ENCODE measurements around the gene POGK.
"Not testable (repeated sequence)": the region's sequence is repeated elsewhere in the genome, so short reads cannot be mapped to it uniquely, and the experiment has no call there.

Gene POGK

DNA sequence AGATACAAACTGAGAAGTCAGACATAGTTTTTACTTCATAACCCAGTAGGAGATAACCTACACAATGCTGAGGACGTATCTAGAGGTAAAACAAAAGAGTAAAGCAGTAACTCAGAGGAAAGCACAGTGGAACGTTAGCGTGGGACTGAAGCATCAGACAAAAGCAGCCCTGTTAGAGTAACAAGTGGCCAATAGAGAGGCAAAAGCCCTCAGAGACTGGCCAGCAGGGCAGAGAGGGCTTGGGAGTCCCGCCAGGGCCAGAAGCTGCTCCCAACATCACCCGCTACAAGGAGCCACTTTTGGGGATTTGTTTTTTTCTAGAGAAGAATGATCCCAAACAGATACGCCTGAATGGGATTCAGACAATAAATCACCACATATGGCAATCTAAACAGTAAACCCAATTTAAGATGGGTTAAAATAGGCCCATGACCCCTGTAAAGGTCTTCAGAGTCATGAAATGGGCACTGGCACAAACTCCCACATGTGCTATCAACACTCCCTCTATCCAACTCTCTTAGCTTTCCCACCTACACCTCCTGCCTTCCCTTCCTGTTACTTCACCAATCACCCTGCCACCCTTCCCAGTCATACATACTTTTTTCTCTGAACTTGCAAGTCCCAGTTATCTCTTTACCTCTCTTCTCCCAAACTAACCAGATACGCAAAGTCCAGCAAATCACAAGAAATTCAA lies 19.6 kb downstream of the POGK start:
- DNase-seq = no peak

DNA sequence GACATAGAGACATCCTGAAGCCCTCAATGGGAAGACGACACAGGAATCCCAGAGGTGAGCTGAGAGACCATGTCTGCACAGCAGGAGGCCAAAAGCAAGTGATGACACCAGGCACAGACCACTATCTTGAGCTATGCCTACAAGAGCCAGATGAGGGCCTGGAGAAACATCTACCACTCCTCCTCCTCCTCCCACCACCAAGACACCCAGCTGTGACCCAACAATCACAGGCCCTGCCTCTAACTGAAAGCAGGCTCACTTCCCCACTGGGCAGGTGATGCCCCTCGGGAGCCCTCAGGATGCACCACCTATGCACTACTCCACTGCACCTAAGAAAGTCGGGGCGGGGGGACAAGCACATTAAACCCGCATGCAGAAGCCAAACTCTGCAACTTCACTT lies 20.3 kb downstream of the POGK start:
- DNase-seq = no peak

DNA sequence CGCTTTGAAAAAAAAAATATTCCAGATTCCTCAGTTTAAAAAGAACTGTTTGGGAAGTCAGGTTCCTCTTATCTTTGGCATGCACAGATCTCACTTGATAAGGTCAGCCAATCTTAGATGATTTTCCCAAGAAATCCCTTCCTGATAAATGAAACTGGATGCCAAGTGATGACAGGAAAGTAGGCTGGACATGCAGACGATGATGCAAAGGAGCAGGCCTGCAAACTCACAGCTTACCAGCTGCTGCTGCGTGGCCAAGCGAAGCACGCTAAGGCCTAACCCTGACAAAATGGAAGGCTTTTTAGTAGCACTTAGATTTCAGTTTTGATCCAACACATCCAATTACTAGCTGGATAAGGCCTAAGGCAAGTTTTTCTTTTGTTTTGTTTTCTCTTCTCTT lies 26.7 kb downstream of the POGK start:
- DNase-seq = no peak

DNA sequence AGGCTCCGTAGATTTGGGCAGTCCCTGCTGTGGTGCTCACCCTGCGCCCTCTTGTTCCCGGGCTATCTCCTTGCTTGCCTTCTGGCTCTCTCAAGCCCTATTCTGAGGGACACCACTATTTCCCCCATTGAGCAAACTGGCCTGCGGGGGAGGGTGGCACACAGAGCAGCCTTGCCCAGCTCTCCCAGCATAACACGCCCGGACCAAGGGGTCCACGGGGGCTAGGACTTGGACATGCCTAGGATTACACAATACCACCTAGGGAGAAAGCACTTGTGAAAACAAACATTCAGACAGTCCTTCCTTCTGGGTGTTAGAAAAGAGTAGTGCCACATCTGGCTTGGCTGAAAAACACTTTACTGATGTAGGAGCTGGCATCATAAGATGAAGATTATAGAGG lies 29.4 kb downstream of the POGK start:
- no peak for DNase-seq

DNA sequence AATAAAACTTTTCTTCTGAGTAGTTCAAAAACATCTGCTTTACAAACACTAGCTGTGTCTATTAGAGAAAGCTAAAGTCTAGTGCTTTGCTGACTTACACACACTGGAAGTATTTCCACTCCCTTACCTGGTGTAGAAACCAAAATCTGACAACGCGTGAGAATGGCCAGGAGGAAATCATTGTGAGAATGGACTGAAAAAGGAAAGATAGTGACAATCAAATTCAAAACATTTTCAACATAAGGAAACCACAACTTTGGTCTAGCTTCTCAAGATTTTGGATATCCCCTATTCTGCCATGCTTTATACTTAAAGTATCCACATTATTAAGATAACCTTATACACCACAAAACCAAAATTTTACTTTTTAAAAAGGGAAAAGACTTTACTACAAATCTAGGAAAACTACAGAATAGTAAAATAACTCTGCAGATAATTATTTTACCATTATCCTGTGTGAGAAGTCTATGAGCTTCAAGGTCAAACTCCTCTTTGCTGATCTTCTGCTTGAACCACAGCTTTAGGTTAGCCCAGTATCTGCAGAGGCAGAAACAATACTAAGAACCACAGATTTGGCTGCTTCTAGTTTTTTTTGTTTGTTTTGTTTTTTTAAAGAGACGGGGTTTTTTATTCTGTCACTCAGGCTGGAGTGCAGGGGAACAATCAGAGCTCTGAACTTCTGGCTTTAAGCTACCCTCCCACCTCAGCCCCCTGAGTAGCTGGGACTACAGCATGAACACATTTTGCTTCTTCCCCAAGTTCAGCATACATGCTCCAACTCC lies 30.2 kb downstream of the POGK start:
- no peak for DNase-seq

DNA sequence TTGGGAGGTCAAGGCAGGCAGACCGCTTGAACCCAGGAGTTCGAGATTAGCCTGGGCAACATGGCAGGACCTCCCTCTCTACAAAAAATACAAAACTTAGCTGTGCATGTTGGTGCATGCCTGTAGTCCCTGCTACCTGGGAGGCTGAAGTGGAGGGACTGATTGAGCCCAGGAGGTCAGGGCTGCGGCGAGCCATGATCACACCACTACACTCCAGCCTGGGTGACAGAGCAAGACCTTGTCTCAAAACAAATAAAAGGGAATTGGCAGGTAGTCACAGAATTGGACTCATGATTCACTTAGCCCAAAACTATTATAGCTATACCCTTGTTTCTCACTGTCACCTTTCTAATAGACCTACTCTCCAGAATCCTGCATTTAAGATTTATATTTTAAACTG lies 31.3 kb downstream of the POGK start:
- no peak for DNase-seq

DNA sequence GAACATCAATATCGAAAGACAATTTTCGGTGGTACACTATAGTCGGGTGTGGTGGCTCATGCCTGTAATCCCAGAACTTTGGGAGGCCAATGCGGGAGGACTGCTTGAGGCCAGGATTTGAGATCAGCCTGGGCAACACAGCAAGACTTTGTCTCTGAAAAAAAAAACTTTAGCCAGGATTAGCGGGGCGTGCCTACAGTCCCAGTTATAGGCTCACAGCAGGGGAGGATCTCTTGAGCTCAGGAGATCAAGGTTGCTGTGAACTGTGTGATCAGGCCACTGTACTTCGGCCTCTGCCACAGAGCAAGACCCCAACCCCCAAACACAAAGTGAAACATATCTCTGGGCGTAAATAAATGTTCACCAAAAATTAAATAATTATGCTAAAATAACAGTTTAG lies 35.2 kb downstream of the POGK start:
- DNase-seq = no peak

DNA sequence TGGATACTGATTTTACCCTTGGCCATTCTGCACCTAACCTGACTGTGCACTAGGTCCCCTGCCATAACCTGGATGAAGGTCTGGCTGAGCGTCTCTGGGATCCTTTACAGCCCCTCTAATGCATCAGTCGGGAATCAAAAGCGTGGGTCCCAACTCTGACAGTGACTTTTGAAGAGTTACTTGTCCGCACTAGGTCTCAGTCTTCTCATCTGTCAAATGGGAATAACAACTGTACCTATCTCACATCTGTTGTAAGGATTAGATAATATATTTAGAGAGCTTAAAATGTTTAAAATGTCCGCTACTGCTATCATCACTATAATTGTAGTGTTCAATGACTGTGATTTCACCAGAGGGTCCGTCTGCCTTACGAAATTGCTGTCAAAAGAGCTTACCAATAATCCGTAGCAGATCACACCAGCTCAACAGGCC lies 36.0 kb downstream of the POGK start:
- no peak for DNase-seq

DNA sequence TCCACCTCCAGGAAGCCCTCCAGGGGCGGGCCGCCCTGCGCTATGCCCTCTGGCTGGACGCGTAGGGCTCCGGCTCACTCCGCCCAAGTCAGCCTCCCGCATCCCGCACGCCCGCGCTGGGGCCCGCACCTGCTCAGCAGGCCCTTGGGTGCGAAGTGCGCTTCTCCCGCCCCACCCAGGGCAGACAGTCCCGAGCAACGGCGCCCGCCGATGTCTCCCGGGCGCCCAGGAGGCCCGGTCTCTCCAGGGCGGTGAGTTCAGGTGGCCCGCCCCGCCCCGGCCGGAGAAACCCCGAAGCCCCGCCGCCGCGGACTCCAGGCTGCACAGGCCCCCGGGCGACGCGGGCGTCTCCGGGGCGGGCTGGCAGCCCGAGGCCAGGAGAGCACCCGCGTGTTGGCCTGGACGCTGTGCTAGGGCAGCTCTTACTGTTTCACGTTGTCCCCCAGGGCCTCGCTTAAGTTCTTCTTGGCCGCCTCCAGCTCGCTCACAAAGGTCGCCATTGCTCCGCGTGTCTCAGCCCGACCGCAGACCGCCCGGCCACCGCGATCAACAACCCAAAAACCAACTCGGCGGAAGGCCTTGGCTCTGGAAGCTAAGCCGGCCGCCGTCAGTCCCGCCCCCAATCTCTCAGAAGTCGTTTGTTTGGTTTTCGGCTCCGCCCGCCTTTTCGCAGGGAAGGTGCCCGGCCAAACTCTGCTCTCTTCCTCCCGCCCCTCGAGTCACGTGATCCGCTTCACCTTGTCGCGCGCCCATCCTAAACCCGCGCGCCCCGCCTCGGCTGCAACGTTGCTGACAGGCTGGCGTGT lies 36.7 kb downstream of the POGK start, which contains the start of gene TADA1:
Gene TADA1, minus strand, starts transcription at position 531 of the 806 bp plus-strand sequence. Its CDS starts 31 bp downstream, at position 500.
- peak; percentile 96 for DNase-seq

DNA sequence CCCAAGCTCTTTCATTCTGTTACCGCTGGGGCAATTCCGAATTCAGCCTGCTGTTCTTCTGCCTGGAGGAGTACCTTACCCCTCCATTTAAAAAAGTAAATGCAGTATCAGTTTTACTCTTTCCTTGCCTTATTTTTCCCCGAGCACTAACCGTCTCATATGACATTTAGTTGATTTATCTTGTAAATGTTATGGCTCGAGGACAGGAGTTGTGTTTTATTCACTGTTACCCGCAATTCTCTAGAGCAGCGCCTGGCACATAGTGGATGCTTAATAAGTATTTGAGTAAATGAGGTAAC lies 37.2 kb downstream of the POGK start:
- no peak for DNase-seq

DNA sequence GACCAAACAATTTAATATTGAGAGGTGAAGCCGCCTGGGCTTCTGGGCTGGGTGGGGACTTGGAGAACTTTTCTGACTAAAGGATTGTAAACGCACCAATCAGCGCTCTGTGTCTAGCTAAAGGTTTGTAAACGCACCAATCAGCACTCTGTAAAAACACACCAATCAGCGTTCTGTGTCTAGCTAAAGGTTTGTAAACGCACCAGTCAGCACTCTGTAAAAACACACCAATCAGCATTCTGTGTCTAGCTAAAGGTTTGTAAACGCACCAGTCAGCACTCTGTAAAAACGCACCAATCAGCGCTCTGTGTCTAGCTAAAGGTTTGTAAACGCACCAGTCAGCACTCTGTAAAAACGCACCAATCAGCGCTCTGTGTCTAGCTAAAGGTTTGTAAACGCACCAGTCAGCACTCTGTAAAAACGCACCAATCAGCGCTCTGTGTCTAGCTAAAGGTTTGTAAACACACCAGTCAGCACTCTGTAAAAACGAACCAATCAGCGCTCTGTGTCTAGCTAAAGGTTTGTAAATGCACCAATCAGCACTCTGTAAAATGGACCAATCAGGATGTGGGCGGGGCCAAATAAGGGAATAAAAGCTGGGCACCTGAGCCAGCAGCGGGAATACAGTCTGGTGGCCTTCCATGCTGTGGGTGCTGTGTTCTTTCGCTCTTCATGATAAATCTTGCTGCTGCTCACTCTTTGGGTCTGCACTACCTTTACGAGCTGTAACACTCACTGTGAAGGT lies 39.1 kb downstream of the POGK start:
- not testable (repeated sequence) for DNase-seq

DNA sequence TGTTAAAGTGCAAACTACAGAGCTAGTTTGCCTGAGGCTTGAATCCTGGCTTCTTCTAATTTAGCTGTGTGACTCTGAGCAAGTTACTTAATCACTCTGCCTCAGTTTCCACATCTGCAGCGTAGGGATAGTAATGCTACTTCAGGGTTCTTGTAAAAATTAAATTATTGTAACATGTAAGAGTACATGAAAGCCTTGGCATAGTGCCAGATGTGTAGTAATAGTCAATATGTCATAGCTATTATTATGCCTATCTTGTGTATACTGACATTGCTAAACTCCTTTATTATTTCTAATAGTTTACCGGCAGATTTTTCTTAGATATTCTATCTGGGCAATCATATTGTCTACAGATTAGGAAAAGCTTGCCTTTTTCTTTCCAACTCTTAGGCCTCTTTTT lies 43.6 kb downstream of the POGK start:
- DNase-seq = no peak

DNA sequence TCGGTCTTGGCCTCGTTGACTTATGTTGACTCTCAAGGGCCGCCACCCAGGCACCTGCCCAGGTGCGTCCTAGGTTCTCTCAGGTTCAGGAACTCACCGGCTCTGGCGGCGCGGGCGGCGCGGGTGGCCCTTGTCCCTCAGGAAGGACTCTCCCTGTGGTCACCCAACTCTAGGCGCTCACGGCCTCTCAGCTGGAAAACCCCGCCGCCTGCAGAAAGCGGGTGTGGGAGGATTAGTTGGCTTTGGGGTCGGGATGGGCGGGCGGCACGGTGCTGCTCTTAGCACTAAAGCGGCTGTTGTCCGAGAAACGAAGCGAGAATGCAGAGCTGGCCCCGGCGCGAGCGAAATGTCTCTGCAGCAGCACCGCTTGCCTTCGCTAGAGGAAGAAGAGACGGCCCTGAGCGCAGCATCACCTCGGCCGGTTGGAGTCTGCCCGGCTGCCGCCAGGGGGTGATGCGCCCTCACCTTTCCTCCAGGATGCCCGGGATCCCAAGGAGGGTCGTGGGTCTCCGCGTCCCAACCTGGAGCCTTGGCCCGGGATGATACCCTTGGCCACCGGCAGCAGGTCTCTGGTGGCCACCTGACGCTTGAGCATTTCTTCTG lies 44.9 kb downstream of the POGK start:
- peak; percentile 38 for DNase-seq

DNA sequence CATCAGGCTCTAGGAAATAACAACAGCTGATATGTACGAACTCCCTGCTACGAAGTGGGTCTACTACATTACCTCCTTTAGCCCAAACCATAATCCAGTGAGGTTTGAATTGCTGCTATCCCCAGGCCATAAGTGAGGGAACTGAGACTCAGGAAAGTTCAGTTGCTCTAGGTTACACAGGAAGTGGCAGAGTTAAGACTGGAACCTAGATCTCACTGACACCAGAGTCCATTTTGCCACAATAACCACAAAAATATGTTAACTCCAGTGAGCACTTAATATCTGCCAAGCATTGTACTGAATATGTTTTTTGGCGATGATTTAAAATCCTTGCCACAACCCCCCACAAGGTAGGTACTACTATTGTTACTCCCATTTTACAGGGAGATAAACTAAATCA lies 45.7 kb downstream of the POGK start:
- DNase-seq = no peak

DNA sequence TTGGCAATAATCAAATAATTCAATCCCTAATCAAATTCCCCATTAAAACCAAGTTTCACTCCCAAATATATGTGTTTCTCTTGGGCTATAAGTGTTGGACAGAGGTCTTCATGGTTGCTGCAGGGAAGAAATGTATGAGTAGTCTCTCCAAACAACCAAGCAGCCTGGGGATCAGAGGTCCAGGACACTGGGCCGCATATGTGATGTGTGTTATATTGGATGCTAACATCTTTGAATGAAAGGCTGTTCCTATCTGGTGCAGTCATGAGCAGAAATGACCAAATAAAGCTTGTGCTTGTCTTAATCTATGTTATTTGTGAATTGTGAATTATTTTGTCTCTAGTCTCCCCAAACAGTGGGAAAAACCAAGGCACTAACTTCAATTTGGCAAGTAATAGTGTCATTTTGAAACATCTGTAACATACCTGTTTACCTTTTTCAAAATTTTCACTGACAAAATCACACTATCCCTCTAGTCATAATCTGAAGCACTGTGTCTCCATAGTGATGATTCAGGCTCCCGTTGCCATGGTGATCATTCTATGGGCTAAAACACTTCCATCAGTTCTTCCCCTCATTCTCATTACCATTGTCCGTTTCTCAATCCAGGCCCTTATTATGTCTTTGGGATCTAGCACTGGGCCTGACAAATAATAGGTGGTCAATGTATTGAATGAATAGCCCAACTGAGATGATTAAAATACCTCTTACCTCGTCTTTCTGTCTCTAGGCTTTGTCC lies 49.3 kb downstream of the POGK start:
- no peak for DNase-seq

DNA sequence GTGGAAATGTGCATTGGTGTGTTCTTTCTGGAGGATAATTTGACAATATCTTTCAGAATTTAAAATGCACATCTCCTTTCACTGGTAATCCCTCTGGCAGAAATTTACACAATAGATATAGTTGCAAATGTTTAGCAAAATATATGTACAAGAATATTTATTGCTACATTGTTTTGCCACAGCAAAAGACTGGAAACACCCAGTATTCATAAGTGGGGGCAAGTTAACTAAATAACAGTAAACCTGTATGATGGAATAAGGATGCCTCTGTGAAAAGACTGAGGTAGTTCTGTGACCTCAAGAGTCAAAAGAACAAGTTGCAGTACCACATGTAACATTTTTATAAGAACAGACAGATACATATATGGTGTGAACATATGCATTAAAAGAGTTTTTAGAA lies 50.5 kb downstream of the POGK start:
- DNase-seq = no peak

DNA sequence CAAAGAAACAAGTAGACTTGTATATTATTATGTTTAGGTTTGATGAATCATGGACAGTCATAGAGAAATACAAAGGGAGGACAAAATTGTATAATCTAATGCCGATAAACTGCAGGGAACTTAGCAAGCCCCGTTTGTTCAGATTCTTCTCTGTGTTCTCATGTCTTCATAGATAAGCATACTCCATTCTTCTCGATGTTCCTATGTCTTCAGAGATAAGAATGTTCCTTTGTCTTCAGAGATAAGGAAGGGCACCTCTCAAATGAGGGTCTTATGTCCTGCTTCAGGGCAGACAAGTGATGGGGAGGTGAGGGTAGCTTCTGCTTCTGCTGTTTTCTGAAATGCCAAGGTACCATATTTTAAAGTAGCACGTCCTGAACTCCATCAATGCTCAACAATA lies 56.5 kb downstream of the POGK start:
- no peak for DNase-seq

DNA sequence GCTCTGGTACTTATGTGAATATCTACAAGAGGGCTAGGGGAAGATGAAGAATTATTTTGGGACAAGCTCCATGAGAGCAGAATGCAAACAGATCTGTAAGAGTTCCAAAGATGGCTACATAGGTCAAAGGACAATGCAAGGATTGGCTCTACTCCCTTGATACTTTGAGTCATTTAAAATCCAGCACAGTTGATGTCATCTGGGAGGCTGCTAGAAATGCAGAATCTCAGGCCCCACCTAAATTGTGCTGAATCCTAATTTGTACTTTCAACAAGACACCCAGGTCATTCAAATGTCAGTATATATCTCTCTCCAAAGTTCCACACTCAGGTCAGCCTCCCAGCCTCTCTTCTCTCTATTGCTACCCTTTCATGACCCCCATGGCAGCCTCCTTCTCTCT lies 60.5 kb downstream of the POGK start:
- DNase-seq = no peak

DNA sequence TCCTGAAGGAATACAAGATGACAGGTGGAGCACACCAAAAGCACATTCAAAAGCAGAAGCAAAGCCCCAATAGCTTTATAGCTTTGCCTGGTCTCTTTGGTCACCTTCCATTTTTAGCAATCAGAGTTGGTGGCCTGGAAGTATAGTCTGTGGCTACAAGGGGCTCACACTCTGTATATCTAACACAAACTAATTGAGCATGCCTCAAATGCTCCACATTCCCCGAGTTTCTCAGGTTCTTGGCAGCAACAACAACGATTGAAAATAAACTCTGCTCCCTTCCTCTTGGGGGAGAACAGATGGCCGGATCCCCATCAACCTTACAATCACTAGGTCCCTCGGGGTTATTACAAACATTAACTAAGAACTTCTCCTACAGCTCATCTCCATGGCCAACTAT lies 61.7 kb downstream of the POGK start:
- DNase-seq = no peak

DNA sequence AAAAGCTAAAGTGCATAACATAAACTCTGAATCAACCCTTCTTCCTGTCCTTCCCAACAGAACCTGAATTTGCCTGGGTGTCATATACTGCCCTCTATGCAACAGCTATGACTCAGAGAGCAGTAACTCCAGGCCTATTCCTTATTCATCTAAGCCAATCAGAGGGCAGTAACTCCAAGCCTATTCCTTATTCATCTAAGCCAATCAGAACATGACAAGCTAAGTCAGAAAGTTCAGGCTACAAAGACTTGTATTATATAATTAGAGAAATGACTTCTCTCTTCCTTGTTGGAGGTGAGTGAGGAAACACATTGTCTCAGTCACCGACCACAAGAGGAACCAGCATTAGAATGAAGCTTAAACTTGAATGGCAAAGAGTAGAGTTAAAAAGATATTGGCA lies 63.0 kb downstream of the POGK start:
- DNase-seq = no peak

DNA sequence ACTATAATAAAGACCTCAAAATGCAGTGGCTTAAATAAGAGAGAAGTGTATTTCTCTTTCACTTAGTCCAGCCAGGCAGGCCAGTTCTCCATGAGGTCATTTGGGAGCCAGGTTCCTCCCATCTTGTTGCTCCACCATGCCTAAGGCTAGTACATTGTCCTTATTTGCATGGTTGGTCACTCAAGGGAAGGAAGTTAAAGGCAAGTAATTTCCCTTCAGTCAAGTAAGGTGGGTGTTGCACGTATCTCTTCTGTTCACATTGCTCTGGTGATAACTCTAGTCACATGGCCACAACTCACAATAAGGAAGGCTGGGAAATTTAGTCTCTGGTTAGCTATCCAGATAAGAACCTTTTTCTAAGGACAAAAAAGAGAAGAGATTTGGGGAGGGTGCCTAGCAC lies 64.0 kb downstream of the POGK start:
- DNase-seq = no peak

DNA sequence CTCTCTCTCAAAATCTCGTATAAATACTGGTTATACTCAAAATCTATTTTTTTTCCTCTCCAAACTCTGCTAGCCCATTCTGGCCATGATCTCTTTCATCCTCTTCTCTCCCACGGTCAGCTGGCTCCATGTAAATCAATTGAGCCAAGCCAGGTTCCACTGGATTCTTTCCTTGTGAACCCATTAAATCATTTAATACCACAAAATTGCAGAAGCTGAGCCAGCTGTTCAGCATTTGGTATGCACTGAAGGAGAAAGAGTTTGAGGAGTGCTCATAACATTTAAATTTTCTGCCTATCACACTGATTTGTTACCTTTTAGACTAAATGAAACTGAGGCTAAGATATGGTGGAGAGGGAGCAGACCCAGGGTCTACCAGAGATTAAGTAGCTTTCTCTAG lies 65.9 kb downstream of the POGK start:
- no peak for DNase-seq

Data from activated T-cell treated with anti-CD3 and anti-CD28 coated beads, Interleukin-2, amount 50 U/mL, for 1 hour (primary cell).